Ramos (cell line): Measurements from ENCODE around the gene IRAK4.

Experiments used
- in situ Hi-C: fragments of 300-500 bp; cut with MboI; formaldehyde crosslinking; loops from one replicate; pipeline ENCODE4 v1.14.3; 2022; ENCODE audit warnings: low sequenced_read_pairs; ENCODE audit not compliant: unreplicated experiment

The IRAK4 gene

DNA sequence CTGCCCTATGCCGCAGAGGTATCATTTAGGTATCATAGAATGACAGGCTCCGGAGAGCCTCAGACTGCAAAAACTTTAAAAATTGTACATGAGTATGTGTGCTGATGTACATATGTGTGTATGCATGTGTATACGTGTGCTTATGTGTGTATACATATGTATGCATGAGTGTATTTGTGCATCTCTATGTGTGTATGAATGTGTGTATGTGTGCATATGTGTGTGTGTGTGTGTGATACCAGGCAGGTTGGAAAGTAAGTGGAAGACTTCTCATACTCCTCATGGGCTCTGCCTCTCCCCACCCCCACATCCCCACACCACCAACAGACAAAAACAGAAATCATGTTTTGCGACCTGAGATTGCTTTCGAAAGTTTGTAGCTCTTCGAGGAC is 76.5 kb downstream of the IRAK4 start:
- in situ Hi-C loops = no loop called here

GRCh38 chr12:43835656-43836474 is 77.1 kb downstream of the IRAK4 start, which contains the start of gene TMEM117:
TSS of gene TMEM117 (plus strand) at chr12:43836081.
- in situ Hi-C loops = no loop called here

DNA sequence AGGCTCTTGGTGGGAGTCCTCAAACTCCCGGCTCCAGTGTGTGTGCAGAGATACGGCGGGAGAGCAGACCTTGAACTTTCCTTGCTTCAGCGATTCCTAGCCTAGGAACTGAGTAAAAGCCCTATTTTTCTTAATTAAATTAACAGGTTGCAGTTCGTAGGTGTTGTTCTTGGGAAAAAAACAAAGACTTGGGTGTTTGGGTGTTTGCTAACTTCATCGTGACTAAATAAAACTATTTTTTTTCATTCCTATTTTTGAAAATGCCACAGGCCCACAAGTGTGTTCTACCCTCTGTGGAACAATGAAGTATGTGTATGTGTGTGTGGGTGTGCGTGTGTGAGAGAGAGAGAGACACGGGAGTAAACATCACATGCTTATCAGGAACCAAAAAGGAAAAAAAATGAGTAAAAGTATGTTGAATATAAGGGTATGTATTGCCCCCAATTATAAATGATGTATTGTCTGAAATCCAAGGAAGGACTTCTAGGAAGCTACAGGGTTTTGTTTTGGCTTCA is 77.8 kb downstream of the IRAK4 start:
- in situ Hi-C loops = no loop called here
